Spleen (tissue), 7 donors: Measurements from ENCODE around the gene SLC26A9.

Experiments used
- POLR2AphosphoS5 ChIP-seq, 3 donors: sonication (generic); formaldehyde crosslinking; IDR thresholded peaks; one replicate each; pipeline ENCODE4 v1.5.1; 2017; ENCODE audit warnings: antibody characterized with exemption in 3 of 3
- TF ChIP-seq, protein P1 (sequence below), 11 experiments: fragments of 200-600 bp in 7 of 11; fragments of 450-650 bp in 4 of 11; sonication (generic) in 4 of 11; IDR thresholded peaks in 8 of 11; conservative IDR thresholded peaks in 3 of 11; 1 replicate in 7 of 11; 2 replicates in 4 of 11; pipeline versions ENCODE4 v1.4.0 to v1.8.0; 2016 to 2021; ENCODE audit warnings: antibody characterized with exemption in 11 of 11, inconsistent platforms in 4 of 11, mild to moderate bottlenecking in 1 of 11
- donor health status: DM: no; HTN: no; CAD: no; lungs with moderate emphysema.
- donor health status: DM: no; HTN: no; CAD: no.
- donor health status: DM: no; HTN: no; CAD: no.

DNA sequence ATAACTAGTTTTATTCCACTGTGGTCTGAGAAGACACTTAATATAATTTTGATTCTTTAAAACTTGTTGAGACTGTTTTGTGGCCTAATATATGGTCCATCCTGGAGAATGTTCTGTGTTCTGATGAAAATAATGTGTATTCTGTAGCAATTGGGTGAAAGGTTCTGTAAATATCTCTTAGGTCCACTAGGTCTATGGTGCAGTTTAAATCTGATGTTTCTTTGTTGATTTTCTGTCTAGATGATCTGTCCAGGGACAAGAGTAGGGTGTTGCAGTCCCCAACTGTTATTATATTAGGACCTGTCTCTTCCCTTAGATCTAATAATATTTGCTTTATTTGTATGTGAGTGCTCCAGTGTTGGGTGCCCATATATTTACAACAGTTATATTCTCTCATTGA is 59.5 kb downstream of the SLC26A9 start:
- TF ChIP-seq, protein P1, sequence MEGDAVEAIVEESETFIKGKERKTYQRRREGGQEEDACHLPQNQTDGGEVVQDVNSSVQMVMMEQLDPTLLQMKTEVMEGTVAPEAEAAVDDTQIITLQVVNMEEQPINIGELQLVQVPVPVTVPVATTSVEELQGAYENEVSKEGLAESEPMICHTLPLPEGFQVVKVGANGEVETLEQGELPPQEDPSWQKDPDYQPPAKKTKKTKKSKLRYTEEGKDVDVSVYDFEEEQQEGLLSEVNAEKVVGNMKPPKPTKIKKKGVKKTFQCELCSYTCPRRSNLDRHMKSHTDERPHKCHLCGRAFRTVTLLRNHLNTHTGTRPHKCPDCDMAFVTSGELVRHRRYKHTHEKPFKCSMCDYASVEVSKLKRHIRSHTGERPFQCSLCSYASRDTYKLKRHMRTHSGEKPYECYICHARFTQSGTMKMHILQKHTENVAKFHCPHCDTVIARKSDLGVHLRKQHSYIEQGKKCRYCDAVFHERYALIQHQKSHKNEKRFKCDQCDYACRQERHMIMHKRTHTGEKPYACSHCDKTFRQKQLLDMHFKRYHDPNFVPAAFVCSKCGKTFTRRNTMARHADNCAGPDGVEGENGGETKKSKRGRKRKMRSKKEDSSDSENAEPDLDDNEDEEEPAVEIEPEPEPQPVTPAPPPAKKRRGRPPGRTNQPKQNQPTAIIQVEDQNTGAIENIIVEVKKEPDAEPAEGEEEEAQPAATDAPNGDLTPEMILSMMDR (IDR thresholded peaks at IDR 0.05 in 8 of 11, conservative IDR thresholded peaks at IDR 0.05 in 3 of 11): no peak
- TF ChIP-seq POLR2AphosphoS5 (IDR thresholded peaks at IDR 0.05): no peak
